GM23338 (cell line): ENCODE measurements around the gene TRAK1. TPM values are rescaled to one million over a fixed set of nuclear protein-coding genes. Genes with fewer than 3 reads are reported as not detected.
A peak's percentile ranks its signal among the peaks of the same experiment; 100 is the strongest.

ENCODE experiments used
- ATAC-seq: fragments of 200-7000 bp; cut with Tn5 transposase; 3 replicates; pipeline ENCODE4 v1.9.1; 2020
- DNase-seq: peaks from one replicate; pipeline ENCODE4 v3.0.0-alpha.2; 2015; ENCODE audit warnings: low spot score
- H2AFZ ChIP-seq: fragments of 200-600 bp; sonication (generic); 2 replicates; pipeline ENCODE4 v1.8.0; 2016; ENCODE audit warnings: antibody characterized with exemption, mild to moderate bottlenecking, moderate library complexity
- H3F3A ChIP-seq: fragments of 200-600 bp; sonication (generic); replicated peaks from 2 replicates; pipeline ENCODE4 v1.8.0; 2017; ENCODE audit warnings: antibody characterized with exemption, mixed run types, low read depth
- H3K27ac ChIP-seq: fragments of 200-600 bp; sonication (generic); 2 replicates; pipeline ENCODE4 v1.6.1; 2016; ENCODE audit warnings: low read depth
- H3K27me3 ChIP-seq: fragments of 200-600 bp; sonication (generic); 2 replicates; pipeline ENCODE4 v1.8.0; 2016; ENCODE audit warnings: mild to moderate bottlenecking, mixed run types, moderate library complexity; ENCODE audit not compliant: insufficient read depth
- H3K36me3 ChIP-seq: fragments of 200-600 bp; sonication (generic); 2 replicates; pipeline ENCODE4 v1.8.0; 2016; ENCODE audit warnings: mild to moderate bottlenecking; ENCODE audit not compliant: insufficient read depth
- H3K4me1 ChIP-seq: fragments of 200-600 bp; sonication (generic); 2 replicates; pipeline ENCODE4 v1.8.0; 2016; ENCODE audit warnings: mild to moderate bottlenecking, moderate library complexity; ENCODE audit not compliant: insufficient read depth
- H3K4me2 ChIP-seq: fragments of 200-600 bp; sonication (generic); 2 replicates; pipeline ENCODE4 v1.7.1; 2017; ENCODE audit warnings: mixed run types
- H3K4me3 ChIP-seq: fragments of 200-600 bp; sonication (generic); 2 replicates; pipeline ENCODE4 v1.6.1; 2016; ENCODE audit warnings: mixed run types
- H3K79me2 ChIP-seq: fragments of 200-600 bp; sonication (generic); replicated peaks from 2 replicates; pipeline ENCODE4 v1.8.0; 2017; ENCODE audit warnings: mild to moderate bottlenecking; ENCODE audit not compliant: insufficient read depth
- H3K9me2 ChIP-seq: fragments of 200-600 bp; sonication (generic); 2 replicates; pipeline ENCODE4 v1.8.0; 2017; ENCODE audit not compliant: insufficient read depth
- H4K20me1 ChIP-seq: fragments of 200-600 bp; sonication (generic); replicated peaks from 2 replicates; pipeline ENCODE4 v1.8.0; 2017; ENCODE audit warnings: mild to moderate bottlenecking; ENCODE audit not compliant: insufficient read depth
- H3K27ac Mint-ChIP-seq: 2 replicates; pipeline ENCODE4 v1.8.0; 2020; ENCODE audit warnings: inconsistent platforms, mild to moderate bottlenecking, moderate library complexity, mixed read lengths
- H3K27me3 Mint-ChIP-seq: 3 replicates; pipeline ENCODE4 v1.8.0; 2022; ENCODE audit warnings: low read depth, mild to moderate bottlenecking, moderate library complexity, mixed read lengths, inconsistent platforms; ENCODE audit not compliant: insufficient read depth, poor library complexity
- H3K36me3 Mint-ChIP-seq: 3 replicates; pipeline ENCODE4 v1.8.0; 2021; ENCODE audit warnings: low read depth, mild to moderate bottlenecking, inconsistent platforms, moderate library complexity, mixed read lengths
- H3K4me1 Mint-ChIP-seq: 3 replicates; pipeline ENCODE4 v1.8.0; 2020; ENCODE audit warnings: mild to moderate bottlenecking, inconsistent platforms, mixed read lengths
- H3K4me3 Mint-ChIP-seq: 3 replicates; pipeline ENCODE4 v1.8.0; 2021; ENCODE audit warnings: moderate library complexity, mild to moderate bottlenecking, inconsistent platforms, mixed read lengths
- H3K9me3 Mint-ChIP-seq: 3 replicates; pipeline ENCODE4 v1.8.0; 2020; ENCODE audit warnings: moderate library complexity, mild to moderate bottlenecking, inconsistent platforms, mixed read lengths
- CREB1 ChIP-seq: fragments of 250-450 bp; sonication (Bioruptor Pico); IDR thresholded peaks from 2 replicates; pipeline ENCODE4 v1.5.0; 2020; ENCODE audit warnings: low read depth, mild to moderate bottlenecking, moderate library complexity
- CTCF ChIP-seq, 2 experiments: fragments of 200-600 bp in 1 of 2; sonication (generic) in 1 of 2; conservative IDR thresholded peaks; 2 replicates each; pipeline versions ENCODE4 v1.5.1 to v1.6.1; 2016 to 2017; ENCODE audit warnings: antibody characterized with exemption in 2 of 2, low read depth in 2 of 2, mild to moderate bottlenecking in 2 of 2, moderate library complexity in 1 of 2
- EZH2 ChIP-seq: fragments of 200-600 bp; sonication (generic); IDR thresholded peaks from one replicate; pipeline ENCODE4 v1.8.0; 2017; ENCODE audit warnings: antibody characterized with exemption, mild to moderate bottlenecking, low read depth; ENCODE audit not compliant: unreplicated experiment
- EZH2phosphoT487 ChIP-seq: fragments of 200-600 bp; sonication (generic); IDR thresholded peaks from one replicate; pipeline ENCODE4 v1.8.1; 2018; ENCODE audit warnings: antibody characterized with exemption; ENCODE audit not compliant: unreplicated experiment
- JUNB ChIP-seq: IDR thresholded peaks from one replicate; pipeline ENCODE4 v1.6.1; 2016; ENCODE audit warnings: antibody characterized with exemption; ENCODE audit not compliant: unreplicated experiment
- NANOG ChIP-seq: IDR thresholded peaks from 2 replicates; pipeline ENCODE4 v1.6.1; 2016; ENCODE audit warnings: antibody characterized with exemption, borderline replicate concordance
- POLR2AphosphoS5 ChIP-seq: IDR thresholded peaks from 2 replicates; pipeline ENCODE4 v1.6.1; 2016; ENCODE audit warnings: antibody characterized with exemption, low read depth
- STAT1 ChIP-seq: IDR thresholded peaks from one replicate; pipeline ENCODE4 v1.6.1; 2016; ENCODE audit warnings: antibody characterized with exemption; ENCODE audit not compliant: unreplicated experiment
- ZNF114 ChIP-seq: fragments of 250-450 bp; sonication (Bioruptor Pico); IDR thresholded peaks from 2 replicates; pipeline ENCODE4 v1.5.0; 2020; ENCODE audit warnings: mild to moderate bottlenecking, moderate library complexity
- ZNF331 ChIP-seq: fragments of 250-450 bp; sonication (Bioruptor Pico); IDR thresholded peaks from 2 replicates; pipeline ENCODE4 v1.5.0; 2020; ENCODE audit warnings: low read depth, mild to moderate bottlenecking, moderate library complexity
- polyA plus RNA-seq: library from polyadenylated mRNA; unstranded; fragments of >200 nt; fragmentation: Nextera tagmentation; extraction: Ambion mirVana; gene quantifications from 2 replicates; pipeline ENCODE4 v1.2.1, GENCODE V29; 2016
- total RNA-seq: library from RNA; depleted of rRNA; stranded (reverse); fragments of >200 nt; shearing (Covaris generic); gene quantifications from 2 replicates; pipeline ENCODE4 v1.2.3, GENCODE V29; 2014
- TF ChIP-seq, protein P1 (sequence below): IDR thresholded peaks from one replicate; pipeline ENCODE4 v1.6.1; 2018; ENCODE audit warnings: antibody characterized with exemption; ENCODE audit not compliant: unreplicated experiment
- TF ChIP-seq, protein P2 (sequence below): IDR thresholded peaks from 2 replicates; pipeline ENCODE4 v1.6.1; 2016; ENCODE audit warnings: antibody characterized with exemption
- TF ChIP-seq, protein P3 (sequence below): fragments of 250-450 bp; sonication (Bioruptor Pico); IDR thresholded peaks from 2 replicates; pipeline ENCODE4 v1.5.0; 2020; ENCODE audit warnings: mild to moderate bottlenecking, moderate library complexity

Gene TRAK1
- total and polyA plus RNA-seq, 2 experiments from 2014 or later: 13.4 to 47.4 TPM

GRCh38 chr3:42094128-42094527, 3.0 kb downstream of the TRAK1 start:
- peaks cover 13% of the 10 kb centered on the region for H3K27me3 Mint-ChIP-seq

More at GRCh38 chr3:42094128-42094527, 3.0 kb downstream of the TRAK1 start:
- Histone ChIP-seq H3K36me3 (no peaks in the 10 kb centered on the region; the same call in 1 of the 2 replicates), H4K20me1 (no peaks in the 10 kb centered on the region), H3K4me2 (no peak overlapping the region), H3K27me3 (no peaks in the 10 kb centered on the region), H3K4me3 (no peak overlapping the region), H2AFZ (no peak overlapping the region), H3K4me1 (peaks cover 22% of the 10 kb centered on the region), H3F3A (no peaks in the 10 kb centered on the region), H3K79me2 (no peaks in the 10 kb centered on the region; the same call in 1 of the 2 replicates), H3K27ac (peak overlapping the region; percentile 63), H3K9me2 (no peaks in the 10 kb centered on the region)
- H3K27ac Mint-ChIP-seq: no peak overlapping the region; the same call in 1 of the 2 replicates
- H3K36me3 Mint-ChIP-seq: peaks cover 21% of the 10 kb centered on the region; the same call in 2 of the 3 replicates
- DNase-seq: no peak
- no peak overlapping the region for H3K4me3 Mint-ChIP-seq
- TF ChIP-seq NANOG: no peak
- TF ChIP-seq, protein P1, sequence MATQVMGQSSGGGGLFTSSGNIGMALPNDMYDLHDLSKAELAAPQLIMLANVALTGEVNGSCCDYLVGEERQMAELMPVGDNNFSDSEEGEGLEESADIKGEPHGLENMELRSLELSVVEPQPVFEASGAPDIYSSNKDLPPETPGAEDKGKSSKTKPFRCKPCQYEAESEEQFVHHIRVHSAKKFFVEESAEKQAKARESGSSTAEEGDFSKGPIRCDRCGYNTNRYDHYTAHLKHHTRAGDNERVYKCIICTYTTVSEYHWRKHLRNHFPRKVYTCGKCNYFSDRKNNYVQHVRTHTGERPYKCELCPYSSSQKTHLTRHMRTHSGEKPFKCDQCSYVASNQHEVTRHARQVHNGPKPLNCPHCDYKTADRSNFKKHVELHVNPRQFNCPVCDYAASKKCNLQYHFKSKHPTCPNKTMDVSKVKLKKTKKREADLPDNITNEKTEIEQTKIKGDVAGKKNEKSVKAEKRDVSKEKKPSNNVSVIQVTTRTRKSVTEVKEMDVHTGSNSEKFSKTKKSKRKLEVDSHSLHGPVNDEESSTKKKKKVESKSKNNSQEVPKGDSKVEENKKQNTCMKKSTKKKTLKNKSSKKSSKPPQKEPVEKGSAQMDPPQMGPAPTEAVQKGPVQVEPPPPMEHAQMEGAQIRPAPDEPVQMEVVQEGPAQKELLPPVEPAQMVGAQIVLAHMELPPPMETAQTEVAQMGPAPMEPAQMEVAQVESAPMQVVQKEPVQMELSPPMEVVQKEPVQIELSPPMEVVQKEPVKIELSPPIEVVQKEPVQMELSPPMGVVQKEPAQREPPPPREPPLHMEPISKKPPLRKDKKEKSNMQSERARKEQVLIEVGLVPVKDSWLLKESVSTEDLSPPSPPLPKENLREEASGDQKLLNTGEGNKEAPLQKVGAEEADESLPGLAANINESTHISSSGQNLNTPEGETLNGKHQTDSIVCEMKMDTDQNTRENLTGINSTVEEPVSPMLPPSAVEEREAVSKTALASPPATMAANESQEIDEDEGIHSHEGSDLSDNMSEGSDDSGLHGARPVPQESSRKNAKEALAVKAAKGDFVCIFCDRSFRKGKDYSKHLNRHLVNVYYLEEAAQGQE: no peak
- TF ChIP-seq, protein P2, sequence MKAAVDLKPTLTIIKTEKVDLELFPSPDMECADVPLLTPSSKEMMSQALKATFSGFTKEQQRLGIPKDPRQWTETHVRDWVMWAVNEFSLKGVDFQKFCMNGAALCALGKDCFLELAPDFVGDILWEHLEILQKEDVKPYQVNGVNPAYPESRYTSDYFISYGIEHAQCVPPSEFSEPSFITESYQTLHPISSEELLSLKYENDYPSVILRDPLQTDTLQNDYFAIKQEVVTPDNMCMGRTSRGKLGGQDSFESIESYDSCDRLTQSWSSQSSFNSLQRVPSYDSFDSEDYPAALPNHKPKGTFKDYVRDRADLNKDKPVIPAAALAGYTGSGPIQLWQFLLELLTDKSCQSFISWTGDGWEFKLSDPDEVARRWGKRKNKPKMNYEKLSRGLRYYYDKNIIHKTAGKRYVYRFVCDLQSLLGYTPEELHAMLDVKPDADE: no peak
- TF ChIP-seq POLR2AphosphoS5: no peak
- TF ChIP-seq EZH2phosphoT487: no peak
- TF ChIP-seq, protein P3, sequence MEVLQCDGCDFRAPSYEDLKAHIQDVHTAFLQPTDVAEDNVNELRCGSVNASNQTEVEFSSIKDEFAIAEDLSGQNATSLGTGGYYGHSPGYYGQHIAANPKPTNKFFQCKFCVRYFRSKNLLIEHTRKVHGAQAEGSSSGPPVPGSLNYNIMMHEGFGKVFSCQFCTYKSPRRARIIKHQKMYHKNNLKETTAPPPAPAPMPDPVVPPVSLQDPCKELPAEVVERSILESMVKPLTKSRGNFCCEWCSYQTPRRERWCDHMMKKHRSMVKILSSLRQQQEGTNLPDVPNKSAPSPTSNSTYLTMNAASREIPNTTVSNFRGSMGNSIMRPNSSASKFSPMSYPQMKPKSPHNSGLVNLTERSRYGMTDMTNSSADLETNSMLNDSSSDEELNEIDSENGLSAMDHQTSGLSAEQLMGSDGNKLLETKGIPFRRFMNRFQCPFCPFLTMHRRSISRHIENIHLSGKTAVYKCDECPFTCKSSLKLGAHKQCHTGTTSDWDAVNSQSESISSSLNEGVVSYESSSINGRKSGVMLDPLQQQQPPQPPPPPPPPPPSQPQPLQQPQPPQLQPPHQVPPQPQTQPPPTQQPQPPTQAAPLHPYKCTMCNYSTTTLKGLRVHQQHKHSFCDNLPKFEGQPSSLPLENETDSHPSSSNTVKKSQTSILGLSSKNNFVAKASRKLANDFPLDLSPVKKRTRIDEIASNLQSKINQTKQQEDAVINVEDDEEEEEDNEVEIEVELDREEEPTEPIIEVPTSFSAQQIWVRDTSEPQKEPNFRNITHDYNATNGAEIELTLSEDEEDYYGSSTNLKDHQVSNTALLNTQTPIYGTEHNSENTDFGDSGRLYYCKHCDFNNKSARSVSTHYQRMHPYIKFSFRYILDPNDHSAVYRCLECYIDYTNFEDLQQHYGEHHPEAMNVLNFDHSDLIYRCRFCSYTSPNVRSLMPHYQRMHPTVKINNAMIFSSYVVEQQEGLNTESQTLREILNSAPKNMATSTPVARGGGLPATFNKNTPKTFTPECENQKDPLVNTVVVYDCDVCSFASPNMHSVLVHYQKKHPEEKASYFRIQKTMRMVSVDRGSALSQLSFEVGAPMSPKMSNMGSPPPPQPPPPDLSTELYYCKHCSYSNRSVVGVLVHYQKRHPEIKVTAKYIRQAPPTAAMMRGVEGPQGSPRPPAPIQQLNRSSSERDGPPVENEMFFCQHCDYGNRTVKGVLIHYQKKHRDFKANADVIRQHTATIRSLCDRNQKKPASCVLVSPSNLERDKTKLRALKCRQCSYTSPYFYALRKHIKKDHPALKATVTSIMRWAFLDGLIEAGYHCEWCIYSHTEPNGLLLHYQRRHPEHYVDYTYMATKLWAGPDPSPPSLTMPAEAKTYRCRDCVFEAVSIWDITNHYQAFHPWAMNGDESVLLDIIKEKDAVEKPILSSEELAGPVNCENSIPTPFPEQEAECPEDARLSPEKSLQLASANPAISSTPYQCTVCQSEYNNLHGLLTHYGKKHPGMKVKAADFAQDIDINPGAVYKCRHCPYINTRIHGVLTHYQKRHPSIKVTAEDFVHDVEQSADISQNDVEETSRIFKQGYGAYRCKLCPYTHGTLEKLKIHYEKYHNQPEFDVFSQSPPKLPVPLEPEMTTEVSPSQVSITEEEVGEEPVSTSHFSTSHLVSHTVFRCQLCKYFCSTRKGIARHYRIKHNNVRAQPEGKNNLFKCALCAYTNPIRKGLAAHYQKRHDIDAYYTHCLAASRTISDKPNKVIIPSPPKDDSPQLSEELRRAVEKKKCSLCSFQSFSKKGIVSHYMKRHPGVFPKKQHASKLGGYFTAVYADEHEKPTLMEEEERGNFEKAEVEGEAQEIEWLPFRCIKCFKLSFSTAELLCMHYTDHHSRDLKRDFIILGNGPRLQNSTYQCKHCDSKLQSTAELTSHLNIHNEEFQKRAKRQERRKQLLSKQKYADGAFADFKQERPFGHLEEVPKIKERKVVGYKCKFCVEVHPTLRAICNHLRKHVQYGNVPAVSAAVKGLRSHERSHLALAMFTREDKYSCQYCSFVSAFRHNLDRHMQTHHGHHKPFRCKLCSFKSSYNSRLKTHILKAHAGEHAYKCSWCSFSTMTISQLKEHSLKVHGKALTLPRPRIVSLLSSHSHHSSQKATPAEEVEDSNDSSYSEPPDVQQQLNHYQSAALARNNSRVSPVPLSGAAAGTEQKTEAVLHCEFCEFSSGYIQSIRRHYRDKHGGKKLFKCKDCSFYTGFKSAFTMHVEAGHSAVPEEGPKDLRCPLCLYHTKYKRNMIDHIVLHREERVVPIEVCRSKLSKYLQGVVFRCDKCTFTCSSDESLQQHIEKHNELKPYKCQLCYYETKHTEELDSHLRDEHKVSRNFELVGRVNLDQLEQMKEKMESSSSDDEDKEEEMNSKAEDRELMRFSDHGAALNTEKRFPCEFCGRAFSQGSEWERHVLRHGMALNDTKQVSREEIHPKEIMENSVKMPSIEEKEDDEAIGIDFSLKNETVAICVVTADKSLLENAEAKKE (CRISPR knock-in tag): no peak
- no peak for TF ChIP-seq JUNB
- no peak for TF ChIP-seq CTCF (conservative IDR thresholded peaks at IDR 0.05; ENCODE audit: low read depth in 2 of 2)
- TF ChIP-seq ZNF331 (CRISPR knock-in tag): no peak
- TF ChIP-seq CREB1 (CRISPR knock-in tag): no peak
- TF ChIP-seq ZNF114 (CRISPR knock-in tag): no peak
- no peak for TF ChIP-seq STAT1
- TF ChIP-seq EZH2: no peak
- peak; percentile 24; the same call in 2 of the 3 replicates for ATAC-seq
- no peaks in the 10 kb centered on the region; the same call in 2 of the 3 replicates for H3K9me3 Mint-ChIP-seq
- peaks cover 39% of the 10 kb centered on the region for H3K4me1 Mint-ChIP-seq
